ENCODE measurements around the gene YJEFN3.

YJEFN3 gene

GRCh38 chr19:19524053-19524452, 4.7 kb upstream of the YJEFN3 start:
- no peak for DNase-seq

DNA sequence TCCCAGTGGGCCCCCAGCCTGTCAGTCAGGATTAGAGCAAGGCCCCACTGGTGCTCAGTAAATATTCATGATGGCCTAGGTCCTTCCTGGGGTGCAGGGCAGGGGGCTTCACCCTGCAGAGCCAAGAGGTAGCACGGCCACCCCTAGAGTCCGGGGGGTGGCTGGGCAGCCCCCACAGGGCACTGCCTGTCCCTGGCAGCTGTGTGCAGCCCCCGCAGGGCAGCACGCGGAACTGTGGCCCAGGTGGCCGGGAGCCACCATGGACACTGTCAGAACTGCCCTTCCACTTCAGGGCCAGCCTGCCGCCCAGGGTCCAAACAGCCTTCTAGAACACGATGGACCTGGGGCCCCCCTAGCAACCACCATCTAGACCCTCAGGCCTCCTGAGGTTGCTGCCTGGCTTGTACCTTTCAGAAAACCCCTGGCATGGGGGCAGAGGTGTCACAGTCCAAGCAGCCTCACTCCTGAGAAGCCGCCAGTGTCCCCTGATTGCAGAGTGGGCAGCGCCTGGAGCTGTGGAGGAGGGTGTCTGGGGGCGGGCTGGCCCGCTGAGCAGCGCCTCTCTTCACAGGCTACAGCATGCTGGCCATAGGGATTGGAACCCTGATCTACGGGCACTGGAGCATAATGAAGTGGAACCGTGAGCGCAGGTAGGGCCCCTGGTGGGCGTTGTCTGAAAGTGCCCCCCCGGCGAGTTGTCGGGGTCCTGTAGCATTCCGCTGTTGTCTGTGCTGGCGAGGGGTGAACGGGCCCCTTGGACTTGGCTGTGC, 2.9 kb upstream of the YJEFN3 start:
- no peak for DNase-seq

- DNase-seq = no peak
Observed at GRCh38 chr19:19526581-19527370, 1.9 kb upstream of the YJEFN3 start.

- DNase-seq = no peak
Observed at GRCh38 chr19:19527371-19527656, 1.4 kb upstream of the YJEFN3 start.

GRCh38 chr19:19527674-19528625, 761 bp upstream of the YJEFN3 start:
- DNase-seq = no peak

DNA sequence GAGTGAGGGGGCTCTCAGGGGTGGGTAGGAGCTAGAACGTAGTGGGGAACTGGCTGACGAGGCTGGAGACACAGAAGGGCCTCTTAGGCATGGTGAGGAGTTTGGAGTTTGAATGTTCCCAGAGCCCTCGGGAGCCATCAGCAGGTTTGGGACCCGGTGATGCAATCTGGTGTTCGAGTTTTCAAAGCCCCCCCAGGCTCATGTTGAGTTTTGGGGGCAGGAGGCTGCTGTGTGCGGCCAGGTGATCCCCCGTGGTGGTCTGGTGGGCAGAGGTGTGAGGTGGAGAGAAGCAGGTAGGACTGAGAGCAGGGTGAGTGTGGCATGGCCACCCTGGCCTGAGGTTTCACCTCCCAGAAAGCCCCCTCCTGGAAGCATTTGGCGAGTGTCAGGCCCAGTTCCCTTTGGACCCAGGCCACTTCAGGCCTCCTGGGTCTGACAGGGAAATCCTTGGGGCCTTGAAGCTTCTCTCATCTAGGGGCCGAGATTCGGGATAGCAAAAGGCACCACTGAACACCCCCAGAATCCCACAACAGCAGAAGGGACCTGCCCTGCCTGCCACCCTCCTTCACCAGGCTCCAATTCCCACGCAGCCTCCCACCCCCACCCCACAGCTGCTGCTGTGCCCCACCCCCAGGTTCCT, 1.2 kb downstream of the YJEFN3 start:
- no peak for DNase-seq

- no peak for DNase-seq
Observed at GRCh38 chr19:19530423-19530804, 1.7 kb downstream of the YJEFN3 start.

DNA sequence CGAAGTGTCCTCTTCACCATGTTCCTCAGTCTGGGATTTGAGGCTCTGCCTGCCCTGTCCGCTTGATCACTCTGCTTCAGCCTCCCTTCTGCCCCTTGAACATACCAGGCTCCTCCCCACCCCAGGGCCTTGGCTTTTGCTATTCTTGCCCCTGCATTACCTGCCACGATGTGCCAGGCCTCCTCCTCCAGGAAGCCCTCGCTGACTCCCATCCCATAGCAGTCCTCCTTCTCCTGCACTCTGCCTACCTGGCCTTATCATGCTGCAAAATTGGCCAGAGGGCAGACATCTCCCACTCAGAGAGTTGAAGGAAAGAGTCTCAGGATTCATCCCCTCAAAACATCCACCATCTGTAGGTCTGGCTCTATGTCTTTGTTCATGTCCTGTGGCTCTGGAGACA, 2.2 kb downstream of the YJEFN3 start:
- no peak for DNase-seq

DNA sequence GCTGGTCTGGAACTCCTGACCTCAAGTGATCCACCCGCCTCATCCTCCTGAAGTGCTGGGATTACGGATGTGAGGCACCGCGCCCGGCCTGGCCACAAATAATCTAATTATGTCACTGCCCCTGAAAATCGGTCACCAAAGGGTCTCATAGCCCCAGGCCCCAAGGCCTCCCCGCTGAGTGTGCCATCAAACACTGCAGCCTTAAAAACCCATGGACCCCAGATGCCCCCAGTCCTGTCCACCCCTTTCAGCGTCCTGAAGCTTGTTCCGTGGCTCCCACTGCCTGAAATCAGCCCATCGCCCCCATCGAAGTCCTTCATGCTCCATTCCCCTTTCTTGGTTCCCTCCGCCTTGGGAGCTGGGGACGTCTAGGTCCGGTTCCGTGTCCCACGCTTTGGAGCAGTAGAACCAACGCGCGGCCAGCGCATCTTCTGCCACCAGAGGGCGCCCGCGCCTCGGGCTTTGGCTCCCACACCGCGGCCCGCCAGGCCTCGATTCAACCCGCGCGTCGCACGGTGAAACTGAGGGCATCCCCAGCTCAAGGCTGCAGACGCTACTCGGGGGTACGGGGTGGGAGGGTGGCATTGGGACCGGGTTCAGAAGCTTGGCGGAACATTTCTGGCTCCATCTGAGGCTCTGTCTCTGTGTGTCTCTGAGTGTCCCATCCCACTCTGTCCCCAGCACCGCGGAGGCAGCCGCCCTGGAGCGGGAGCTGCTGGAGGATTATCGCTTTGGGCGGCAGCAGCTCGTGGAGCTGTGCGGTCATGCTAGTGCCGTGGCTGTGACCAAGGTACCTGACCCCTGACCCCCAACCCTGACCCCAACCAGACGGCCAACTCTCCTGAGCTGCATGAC, 3.5 kb downstream of the YJEFN3 start:
- DNase-seq = peak; percentile 80

GRCh38 chr19:19532806-19533701, 4.3 kb downstream of the YJEFN3 start:
- DNase-seq = no peak

DNA sequence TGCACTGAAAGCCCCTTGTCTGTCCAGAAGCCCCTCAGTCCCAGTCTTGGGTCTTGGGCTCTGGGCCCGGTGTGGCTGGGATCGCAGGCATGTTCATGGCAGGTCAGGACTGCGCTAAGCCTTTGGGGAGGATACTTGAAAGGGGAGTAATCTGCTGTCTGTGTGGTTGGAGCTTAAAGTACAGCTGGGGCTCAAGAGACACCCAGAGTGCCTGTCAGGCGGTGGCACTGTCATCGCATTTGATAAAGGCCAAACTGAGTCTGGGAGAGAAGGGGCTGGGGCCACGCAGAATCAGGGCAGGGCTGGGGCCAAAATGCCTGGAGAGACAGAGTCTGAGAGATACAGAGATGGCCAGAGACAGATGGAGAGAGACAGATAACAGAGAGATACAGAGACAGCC, 5.1 kb downstream of the YJEFN3 start:
- no peak for DNase-seq

DNA sequence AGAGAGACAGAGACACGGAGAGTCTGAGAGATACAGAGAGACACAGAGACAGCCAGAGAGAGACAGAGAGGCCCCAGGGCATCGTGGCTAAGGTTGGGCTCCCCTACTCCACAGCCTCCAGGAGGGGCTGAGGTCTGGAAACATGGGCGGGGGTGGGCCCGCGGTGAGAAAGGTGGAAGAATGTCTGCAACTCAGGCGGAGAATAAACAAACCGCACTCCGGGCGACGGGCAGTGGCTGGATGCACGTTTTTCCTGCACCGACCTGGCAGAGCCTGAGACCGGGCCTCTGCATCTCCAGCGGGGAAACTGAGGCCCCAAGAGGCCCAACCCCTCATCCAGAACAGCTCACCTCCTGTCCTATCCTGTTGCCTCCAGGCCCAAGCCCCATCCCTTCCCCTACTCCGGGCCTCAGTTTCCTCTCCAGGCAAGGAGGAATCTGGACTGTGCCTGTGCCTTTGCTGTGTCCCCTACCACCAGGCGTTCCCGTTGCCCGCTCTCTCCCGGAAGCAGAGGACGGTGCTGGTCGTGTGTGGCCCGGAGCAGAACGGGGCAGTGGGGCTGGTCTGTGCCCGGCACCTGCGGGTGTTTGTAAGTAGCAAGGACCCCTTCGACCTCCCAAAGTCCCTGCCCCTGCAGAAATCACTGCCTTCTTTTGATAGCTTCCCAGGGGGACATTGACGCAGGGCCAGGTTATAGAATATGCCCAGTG, 6.0 kb downstream of the YJEFN3 start:
- DNase-seq = no peak

- no peak for DNase-seq
Observed at GRCh38 chr19:19535311-19536191, 6.8 kb downstream of the YJEFN3 start.

DNA sequence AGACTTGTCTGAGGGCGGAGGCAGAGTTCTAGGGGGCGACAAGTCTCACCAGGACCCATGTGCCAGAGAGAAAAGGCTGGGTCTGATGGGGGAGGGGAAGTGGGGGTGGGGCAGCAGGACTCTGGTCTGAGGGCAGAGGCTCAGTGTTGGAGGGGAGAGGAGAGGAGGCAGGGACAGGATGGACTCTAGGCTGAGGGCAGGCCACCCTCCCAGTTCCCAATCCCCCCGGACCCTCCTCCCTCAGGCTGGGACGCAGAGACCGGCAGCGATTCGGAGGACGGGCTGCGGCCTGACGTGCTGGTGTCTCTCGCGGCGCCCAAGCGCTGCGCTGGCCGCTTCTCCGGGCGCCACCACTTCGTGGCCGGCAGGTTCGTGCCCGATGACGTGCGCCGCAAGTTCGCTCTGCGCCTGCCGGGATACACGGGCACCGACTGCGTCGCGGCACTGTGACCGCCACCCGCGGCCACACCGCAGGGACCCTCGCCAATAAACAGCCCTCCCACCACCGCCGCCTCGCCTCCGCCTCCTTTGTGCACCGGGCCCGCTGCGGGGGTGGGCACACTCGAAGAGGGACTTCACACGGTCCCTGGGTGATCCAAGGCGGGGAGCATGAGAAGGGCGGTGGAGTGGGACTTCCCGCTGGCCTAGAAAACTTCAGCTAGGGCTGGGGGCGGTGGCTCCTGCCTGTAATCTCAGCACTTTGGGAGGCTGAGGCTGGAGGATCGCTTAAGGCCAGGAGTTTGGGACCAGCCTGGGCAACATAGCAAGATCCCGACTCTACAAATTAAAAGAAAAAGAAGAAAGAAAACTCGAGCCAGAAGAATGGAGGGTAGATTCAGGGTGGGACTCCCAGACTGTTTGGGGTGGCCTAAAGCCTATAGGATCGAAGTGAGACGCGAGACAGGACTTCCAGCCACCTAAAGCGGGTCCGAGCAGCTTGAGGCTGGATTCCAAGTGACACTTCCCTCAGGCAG, 8.7 kb downstream of the YJEFN3 start:
- no peak for DNase-seq

DNA sequence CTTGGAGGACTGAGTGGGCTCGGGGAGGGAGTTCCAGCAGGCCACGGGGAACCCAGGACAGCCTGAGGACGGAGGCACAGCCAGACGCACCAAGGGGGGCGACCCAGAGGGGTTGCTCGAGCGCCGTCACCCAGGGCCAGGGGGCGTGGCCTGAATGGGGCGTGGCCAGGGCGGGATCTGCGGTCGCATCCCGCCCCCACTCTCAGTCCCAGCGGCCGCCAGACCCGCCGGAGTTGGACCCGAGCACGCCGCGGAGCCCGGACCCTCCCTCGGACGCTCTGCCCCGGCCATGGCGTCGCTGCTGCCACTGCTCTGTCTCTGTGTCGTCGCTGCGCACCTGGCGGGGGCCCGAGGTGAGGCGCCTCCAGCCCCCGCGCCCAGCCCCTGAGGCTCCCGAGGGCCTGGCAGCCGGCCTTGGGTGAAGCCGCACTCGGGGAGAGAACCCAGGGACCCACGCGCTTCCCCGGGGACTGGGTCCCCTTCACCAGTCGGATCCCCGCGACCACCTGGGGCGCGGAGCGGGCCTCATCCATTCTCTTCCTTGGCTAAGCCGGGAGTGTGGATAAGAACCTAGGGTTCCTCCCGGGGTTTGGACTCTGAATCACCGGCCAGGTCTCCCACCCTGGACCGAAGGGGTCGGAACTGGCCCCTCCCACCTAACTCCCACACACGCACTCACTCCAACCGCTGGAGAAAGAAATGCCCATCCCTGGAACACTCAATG, 9.5 kb downstream of the YJEFN3 start, which contains the start of gene CILP2:
CILP2 (plus strand) TSS at position 205 of the 724 bp plus-strand sequence; CDS start at position 290, 85 bp downstream.
- peak; percentile 38 for DNase-seq

DNA sequence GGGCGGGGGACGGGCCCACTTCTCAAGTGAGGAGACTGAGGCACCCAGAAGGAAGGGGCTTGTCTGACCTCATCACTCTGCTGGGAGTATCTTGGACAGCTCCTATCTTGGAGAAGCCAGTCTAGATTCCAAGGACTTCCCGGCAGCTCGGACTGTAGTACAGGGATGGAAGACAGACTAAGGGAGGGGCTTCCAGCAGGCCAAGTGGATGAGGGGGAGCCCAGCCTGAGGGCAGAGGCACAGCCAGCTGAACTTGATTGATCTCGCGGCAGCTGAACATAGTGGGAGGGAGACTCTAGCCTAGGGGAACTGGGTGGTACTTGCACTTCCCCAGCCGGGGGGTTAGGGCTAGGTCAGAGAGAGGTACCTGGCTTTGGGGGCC, 10.1 kb downstream of the YJEFN3 start:
- DNase-seq = peak; percentile 37

DNA sequence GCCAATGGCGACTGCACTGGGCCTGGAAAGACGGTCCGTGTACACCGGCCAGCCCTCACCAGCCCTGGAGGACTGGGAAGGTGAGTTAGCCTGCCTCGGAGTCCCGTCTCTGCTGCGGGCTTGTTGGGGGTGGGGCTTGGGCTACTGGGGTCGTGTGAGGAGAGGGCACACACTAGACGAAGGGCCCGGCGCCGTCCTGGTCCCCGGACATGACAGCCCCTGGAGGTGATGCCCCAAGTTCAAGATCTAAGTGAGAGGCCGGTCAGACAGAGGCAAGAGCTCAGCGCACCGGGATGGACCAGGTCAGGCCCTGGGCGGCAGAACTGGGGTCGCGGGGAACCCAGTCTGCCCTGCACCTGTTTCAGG, 11.0 kb downstream of the YJEFN3 start:
- no peak for DNase-seq
